ENCODE measurements around the gene EEFSEC. TPM values are rescaled to one million over a fixed set of nuclear protein-coding genes. Genes with fewer than 3 reads are reported as not detected.

EEFSEC gene
- total and polyA plus RNA-seq, 2 of the 8 experiments (the other 6 are each of a cell fraction or from before 2014, with no cell fraction given): 13.1 to 19.8 TPM

DNA sequence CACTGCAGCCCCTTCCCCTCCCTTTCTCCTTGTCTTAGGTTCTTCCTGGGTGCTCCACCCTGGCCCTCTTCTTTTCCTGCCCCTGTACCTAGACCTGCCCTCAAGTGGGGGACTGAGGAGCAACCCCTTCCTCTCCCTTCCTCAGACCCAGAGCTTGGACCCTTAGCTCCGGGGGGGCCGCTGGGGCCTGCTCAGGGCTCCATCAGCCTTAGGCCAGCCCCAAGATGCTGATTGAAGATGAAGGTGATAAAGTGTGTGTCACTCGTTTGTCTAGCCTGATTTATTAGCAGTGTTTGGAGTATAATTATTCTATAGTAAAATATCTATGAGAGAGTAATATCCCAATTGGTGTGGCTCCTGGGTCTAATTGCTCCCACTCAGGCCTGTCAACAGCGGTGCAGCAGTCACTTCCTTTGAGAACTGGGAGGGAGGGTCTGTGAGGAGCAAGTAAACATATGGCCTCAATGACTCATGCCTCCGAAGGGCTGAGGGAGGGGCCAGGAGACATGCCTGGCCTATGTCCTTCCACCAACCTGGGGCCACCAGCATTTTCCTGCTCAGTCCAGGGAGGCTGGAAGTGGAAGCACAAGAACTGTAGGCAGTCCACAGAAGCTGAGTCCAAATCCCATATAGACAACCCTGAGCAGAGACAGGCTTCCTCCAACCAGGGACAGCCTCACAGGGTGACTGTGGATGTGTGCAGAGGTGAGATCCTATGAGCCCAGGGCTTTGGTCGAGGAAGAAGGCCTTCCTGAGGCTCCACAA, 190.2 kb downstream of the EEFSEC start (continued):
- no peak for TF ChIP-seq SRF (IDR thresholded peaks at IDR 0.05; ENCODE audit: low read depth, low read length)
- no peak for TF ChIP-seq HDAC2 (IDR thresholded peaks at IDR 0.05; ENCODE audit: borderline replicate concordance in 1 of 2, low read depth in 2 of 2, low read length in 2 of 2)
- TF ChIP-seq TAF7 (optimal IDR thresholded peaks at IDR 0.05; ENCODE audit: borderline replicate concordance, low read depth, low read length): no peak
- no peak for TF ChIP-seq ASH2L (IDR thresholded peaks at IDR 0.05; ENCODE audit: low read length)
